Esophagus muscularis mucosa (tissue), 4 donors: Measurements from ENCODE around the gene BPTF. TPM values are rescaled to one million over a fixed set of nuclear protein-coding genes. Genes with fewer than 3 reads are reported as not detected.
"Not testable (repeated sequence)": the region's sequence is repeated elsewhere in the genome, so short reads cannot be mapped to it uniquely, and the experiment has no call there.

Experiments used
- DNase-seq: peaks from one replicate; pipeline ENCODE4 v3.0.0-alpha.2; 2017; ENCODE audit errors: extremely low spot score
- H3K27ac ChIP-seq, 4 donors: fragments of 200-600 bp; sonication (generic); replicated peaks in 1 of 4; 1 replicate in 3 of 4; 2 replicates in 1 of 4; pipeline ENCODE4 v1.5.1; 2016 to 2019; ENCODE audit warnings: mild to moderate bottlenecking in 1 of 4
- H3K27me3 ChIP-seq, 4 donors: fragments of 200-600 bp; sonication (generic); one replicate each; pipeline versions ENCODE4 v1.5.1 to v1.6.0; 2016 to 2019
- H3K36me3 ChIP-seq, 4 donors: fragments of 200-600 bp; sonication (generic); one replicate each; pipeline ENCODE4 v1.5.1; 2016 to 2019
- H3K4me1 ChIP-seq, 4 donors: fragments of 200-600 bp; sonication (generic); one replicate each; pipeline ENCODE4 v1.5.1; 2016 to 2019
- H3K4me3 ChIP-seq, 4 donors: fragments of 200-600 bp; sonication (generic); 1 replicate in 2 of 4; 2 replicates in 2 of 4; pipeline ENCODE4 v1.5.1; 2016 to 2019; ENCODE audit warnings: mild to moderate bottlenecking in 4 of 4, moderate library complexity in 1 of 4
- H3K9me3 ChIP-seq, 4 donors: fragments of 200-600 bp; sonication (generic); 1 replicate in 3 of 4; 2 replicates in 1 of 4; pipeline ENCODE4 v1.5.1; 2016 to 2019
- EP300 ChIP-seq: sonication (generic); formaldehyde crosslinking; IDR thresholded peaks from one replicate; pipeline ENCODE4 v1.6.1; 2017; ENCODE audit warnings: antibody characterized with exemption
- POLR2A ChIP-seq: fragments of 450-650 bp; IDR thresholded peaks from one replicate; pipeline ENCODE4 v1.6.1; 2017; ENCODE audit warnings: antibody characterized with exemption, moderate library complexity, mild to moderate bottlenecking, low read depth
- POLR2AphosphoS5 ChIP-seq, 2 donors: sonication (generic); formaldehyde crosslinking; IDR thresholded peaks; one replicate each; pipeline ENCODE4 v1.6.1; 2017; ENCODE audit warnings: antibody characterized with exemption in 2 of 2
- WGBS: methylation state at CpG from one replicate; pipeline ENCODE4 v1.1.5; 2018; 5-methylcytosine and 5-hydroxymethylcytosine counted together
- intact Hi-C: fragments of 100-400 bp; cut with DNase I; formaldehyde crosslinking; loops from one replicate; pipeline ENCODE4 v1.15.1; 2023
- total RNA-seq, 4 donors: library from RNA; depleted of rRNA; stranded (reverse); fragments of >200 nt; gene quantifications; one replicate each; pipeline versions ENCODE4 v1.1.0 to v1.2.1, GENCODE V29; 2016
- TF ChIP-seq, protein P1 (sequence below), 3 experiments: fragments of 200-600 bp in 2 of 3; fragments of 450-650 bp in 1 of 3; sonication (generic) in 2 of 3; IDR thresholded peaks; one replicate each; pipeline ENCODE4 v1.5.1; 2017 to 2019; ENCODE audit warnings: antibody characterized with exemption in 3 of 3, mild to moderate bottlenecking in 2 of 3, moderate library complexity in 1 of 3

The BPTF gene
- total RNA-seq, 4 donors from 2014 or later: 60.3 to 77.7 (median 74.2) TPM

DNA sequence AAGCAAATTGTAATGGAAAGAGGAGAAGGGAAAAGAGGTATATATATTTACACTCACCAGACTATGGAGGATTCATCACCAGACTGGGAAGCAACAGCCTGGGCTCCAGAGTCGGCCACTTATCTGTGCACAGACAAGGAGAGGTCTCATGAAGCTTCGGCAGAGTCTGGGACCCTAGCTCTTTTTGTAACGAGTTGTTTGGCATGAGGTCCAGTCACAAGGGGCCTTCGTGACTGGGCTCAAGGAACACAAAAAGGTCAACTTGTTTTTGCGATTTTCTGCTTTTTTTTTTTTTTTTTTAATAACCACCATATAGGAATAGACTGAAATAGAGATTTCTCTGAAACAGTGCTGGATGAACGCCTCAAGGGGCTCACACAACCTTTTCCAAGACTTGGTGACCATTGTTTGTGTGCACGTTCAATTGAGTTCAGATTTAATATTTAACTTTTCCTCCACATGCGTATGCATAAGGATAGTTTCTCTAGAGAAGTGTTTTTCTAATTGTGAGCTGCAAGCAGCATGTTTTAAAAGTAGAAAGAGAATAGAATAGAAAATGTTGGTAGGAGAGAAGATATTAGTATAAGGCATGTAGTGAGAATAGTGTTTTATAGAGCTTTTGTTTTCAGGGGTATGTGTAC, 25.8 kb downstream of the BPTF start:
- H3K27ac ChIP-seq: no peak overlapping the region

DNA sequence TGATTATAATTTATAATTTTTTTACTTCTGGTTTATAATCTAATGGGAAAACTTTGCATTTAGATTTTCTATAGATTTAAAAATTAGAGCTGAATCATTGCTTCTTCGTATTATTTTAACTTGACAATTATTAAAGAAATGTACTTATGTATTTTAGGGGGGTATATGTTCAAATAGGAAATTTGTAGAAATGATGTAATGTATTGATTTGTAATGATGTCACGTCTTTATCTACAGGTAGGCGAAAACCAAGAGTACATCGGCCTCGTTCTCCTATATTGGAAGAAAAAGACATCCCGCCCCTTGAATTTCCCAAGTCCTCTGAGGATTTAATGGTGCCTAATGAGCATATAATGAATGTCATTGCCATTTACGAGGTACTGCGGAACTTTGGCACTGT, 28.4 kb downstream of the BPTF start:
- Histone ChIP-seq H3K9me3 (no peaks in the 10 kb centered on the region), H3K27ac (no peak overlapping the region), H3K36me3 (peaks cover 0 to 17% (median 11%) of the 10 kb centered on the region in 4 donors), H3K27me3 (no peaks in the 10 kb centered on the region), H3K4me3 (no peak overlapping the region), H3K4me1 (peaks cover 31 to 48% (median 39%) of the 10 kb centered on the region in 4 donors)
- 96% methylated on average over 8 of the region's 8 CpGs for WGBS
- intact Hi-C loops: no loop called here
- TF ChIP-seq POLR2A: no peak
- TF ChIP-seq, protein P1, sequence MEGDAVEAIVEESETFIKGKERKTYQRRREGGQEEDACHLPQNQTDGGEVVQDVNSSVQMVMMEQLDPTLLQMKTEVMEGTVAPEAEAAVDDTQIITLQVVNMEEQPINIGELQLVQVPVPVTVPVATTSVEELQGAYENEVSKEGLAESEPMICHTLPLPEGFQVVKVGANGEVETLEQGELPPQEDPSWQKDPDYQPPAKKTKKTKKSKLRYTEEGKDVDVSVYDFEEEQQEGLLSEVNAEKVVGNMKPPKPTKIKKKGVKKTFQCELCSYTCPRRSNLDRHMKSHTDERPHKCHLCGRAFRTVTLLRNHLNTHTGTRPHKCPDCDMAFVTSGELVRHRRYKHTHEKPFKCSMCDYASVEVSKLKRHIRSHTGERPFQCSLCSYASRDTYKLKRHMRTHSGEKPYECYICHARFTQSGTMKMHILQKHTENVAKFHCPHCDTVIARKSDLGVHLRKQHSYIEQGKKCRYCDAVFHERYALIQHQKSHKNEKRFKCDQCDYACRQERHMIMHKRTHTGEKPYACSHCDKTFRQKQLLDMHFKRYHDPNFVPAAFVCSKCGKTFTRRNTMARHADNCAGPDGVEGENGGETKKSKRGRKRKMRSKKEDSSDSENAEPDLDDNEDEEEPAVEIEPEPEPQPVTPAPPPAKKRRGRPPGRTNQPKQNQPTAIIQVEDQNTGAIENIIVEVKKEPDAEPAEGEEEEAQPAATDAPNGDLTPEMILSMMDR (IDR thresholded peaks at IDR 0.05): no peak
- TF ChIP-seq EP300: no peak
- no peak for TF ChIP-seq POLR2AphosphoS5 (IDR thresholded peaks at IDR 0.05)
- no peak for DNase-seq

More for the DNA sequence above, 25.8 kb downstream of the BPTF start:
- intact Hi-C loops: no loop called here
- Histone ChIP-seq H3K36me3 (peaks cover 0 to 17% (median 11%) of the 10 kb centered on the region in 4 donors), H3K27me3 (no peaks in the 10 kb centered on the region), H3K9me3 (no peaks in the 10 kb centered on the region), H3K4me1 (peaks cover 26 to 35% (median 29%) of the 10 kb centered on the region in 4 donors), H3K4me3 (no peak overlapping the region)
- TF ChIP-seq, protein P1 (IDR thresholded peaks at IDR 0.05): no peak
- no peak for TF ChIP-seq EP300
- no peak for TF ChIP-seq POLR2AphosphoS5 (IDR thresholded peaks at IDR 0.05)
- TF ChIP-seq POLR2A: no peak
- 86% methylated on average over 8 of the region's 8 CpGs for WGBS
- DNase-seq: no peak

DNA sequence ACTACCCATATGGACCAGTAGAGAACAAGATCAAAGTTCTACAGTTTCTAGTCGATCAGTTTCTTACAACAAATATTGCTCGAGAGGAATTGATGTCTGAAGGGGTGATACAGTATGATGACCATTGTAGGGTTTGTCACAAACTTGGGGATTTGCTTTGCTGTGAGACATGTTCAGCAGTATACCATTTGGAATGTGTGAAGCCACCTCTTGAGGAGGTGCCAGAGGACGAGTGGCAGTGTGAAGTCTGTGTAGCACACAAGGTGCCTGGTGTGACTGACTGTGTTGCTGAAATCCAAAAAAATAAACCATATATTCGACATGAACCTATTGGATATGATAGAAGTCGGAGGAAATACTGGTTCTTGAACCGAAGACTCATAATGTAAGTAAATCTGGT, 29.1 kb downstream of the BPTF start:
- no peak overlapping the region for H3K27ac ChIP-seq
- no peak overlapping the region for H3K4me3 ChIP-seq
- H3K4me1 ChIP-seq: peaks cover 36 to 55% (median 45%) of the 10 kb centered on the region in 4 donors
- H3K36me3 ChIP-seq: peaks cover 0 to 17% (median 11%) of the 10 kb centered on the region in 4 donors
- intact Hi-C loops: no loop called here
- 91% methylated on average over 6 of the region's 6 CpGs for WGBS
- TF ChIP-seq POLR2AphosphoS5 (IDR thresholded peaks at IDR 0.05): no peak
- no peak for TF ChIP-seq EP300
- TF ChIP-seq POLR2A: no peak
- TF ChIP-seq, protein P1 (IDR thresholded peaks at IDR 0.05): no peak
- no peaks in the 10 kb centered on the region for H3K9me3 ChIP-seq
- no peaks in the 10 kb centered on the region for H3K27me3 ChIP-seq
- no peak for DNase-seq

DNA sequence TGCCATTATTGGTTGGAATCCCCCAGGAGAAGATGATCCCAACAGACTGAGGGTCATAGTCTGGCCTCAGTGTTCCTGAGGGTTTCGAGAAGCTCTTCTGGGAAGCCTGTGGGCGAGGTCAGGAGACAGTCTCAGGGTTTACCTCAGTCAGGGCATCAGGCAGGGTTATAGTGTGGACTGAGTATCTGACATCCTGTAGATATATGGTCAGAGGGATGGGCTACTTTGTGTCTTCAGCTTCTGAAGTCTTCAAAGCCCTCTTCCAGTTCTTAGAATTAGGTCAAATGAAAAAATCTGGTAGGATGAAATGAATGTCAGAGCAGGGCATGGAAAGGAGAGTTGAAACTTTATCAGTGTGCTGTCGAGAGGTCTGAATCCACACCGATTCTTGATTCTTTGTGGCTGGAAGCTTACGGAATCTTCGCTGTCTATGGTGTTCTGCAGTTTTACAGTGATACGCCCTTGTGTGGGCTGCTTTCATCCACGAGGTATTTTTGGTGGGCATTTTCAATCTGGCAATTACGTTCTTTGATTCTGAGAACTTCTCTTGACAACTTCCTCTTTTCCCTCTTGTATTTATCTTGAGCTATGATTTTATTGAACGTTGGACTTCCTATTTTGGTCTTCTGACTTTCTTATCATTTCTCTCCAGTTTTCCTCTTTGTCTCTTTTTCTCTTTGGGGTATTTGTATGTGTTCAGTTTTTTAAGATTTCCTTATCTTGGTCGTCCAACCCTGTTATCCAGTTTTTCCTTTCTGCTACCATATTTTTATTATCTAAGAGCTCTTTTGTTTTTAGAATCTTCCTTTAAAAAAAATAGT, 30.4 kb downstream of the BPTF start:
- no peaks in the 10 kb centered on the region for H3K27me3 ChIP-seq
- TF ChIP-seq EP300 (no peak), POLR2A (no peak), POLR2AphosphoS5 (IDR thresholded peaks at IDR 0.05) (no peak)
- TF ChIP-seq, protein P1 (IDR thresholded peaks at IDR 0.05): no peak
- WGBS: 80% methylated on average over 11 of the region's 11 CpGs
- no peaks in the 10 kb centered on the region for H3K9me3 ChIP-seq
- H3K4me3 ChIP-seq: no peak overlapping the region
- no peak for DNase-seq
- peaks cover 37 to 66% (median 54%) of the 10 kb centered on the region in 4 donors for H3K4me1 ChIP-seq
- intact Hi-C loops: no loop called here
- peaks cover 0 to 17% (median 11%) of the 10 kb centered on the region in 4 donors for H3K36me3 ChIP-seq
- no peak overlapping the region for H3K27ac ChIP-seq

DNA sequence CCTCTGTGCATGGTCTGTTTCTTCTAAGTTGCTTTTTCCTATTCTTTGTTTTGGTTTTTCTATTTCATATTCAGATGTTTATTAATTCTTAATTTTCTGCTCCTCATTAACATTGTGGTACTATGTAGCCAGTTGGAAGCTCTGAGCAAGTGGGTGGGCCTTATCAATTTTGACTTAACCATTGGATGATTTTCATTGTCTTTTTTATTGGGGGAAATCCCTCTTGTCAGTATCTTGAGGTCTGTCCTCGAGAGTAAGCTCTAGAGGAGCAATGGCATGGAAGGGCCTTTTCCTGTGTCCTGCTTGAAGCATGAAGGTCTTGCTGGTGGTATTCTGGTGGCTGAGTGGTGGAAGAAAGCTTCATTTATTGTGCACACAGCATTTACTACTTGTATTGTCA, 31.1 kb downstream of the BPTF start:
- DNase-seq, H3K9me3 ChIP-seq, H3K27ac ChIP-seq, H3K4me3 ChIP-seq, intact Hi-C loops, H3K27me3 ChIP-seq: not testable (repeated sequence)
- Histone ChIP-seq H3K36me3 (peaks cover 0 to 17% (median 11%) of the 10 kb centered on the region in 4 donors), H3K4me1 (peaks cover 32 to 67% (median 56%) of the 10 kb centered on the region in 4 donors)
- 69% methylated on average over 1 of the region's 1 CpG for WGBS
